Activated CD4-positive, alpha-beta T cell treated with anti-CD3 and anti-CD28 coated beads, Interleukin-2, amount 10 ng/mL, durations not matched to agents 24 days and 14 days (primary cell): ENCODE data around the gene SLX4IP. TPM values are rescaled to one million over a fixed set of nuclear protein-coding genes. Genes with fewer than 3 reads are reported as not detected.

ENCODE experiments used
- DNase-seq: peaks from one replicate; pipeline ENCODE4 v3.0.0; 2022
- H3K27ac Mint-ChIP-seq: one replicate; pipeline ENCODE4 v1.8.0; 2022; ENCODE audit warnings: mild to moderate bottlenecking, mixed read lengths
- H3K27me3 Mint-ChIP-seq: one replicate; pipeline ENCODE4 v1.8.0; 2022; ENCODE audit warnings: mixed read lengths
- H3K36me3 Mint-ChIP-seq: one replicate; pipeline ENCODE4 v1.8.0; 2022; ENCODE audit warnings: low read depth, mild to moderate bottlenecking, mixed read lengths
- H3K4me1 Mint-ChIP-seq: one replicate; pipeline ENCODE4 v1.8.0; 2021; ENCODE audit warnings: mixed read lengths
- H3K4me3 Mint-ChIP-seq: one replicate; pipeline ENCODE4 v1.8.0; 2022; ENCODE audit warnings: mild to moderate bottlenecking, moderate library complexity, mixed read lengths
- H3K9me3 Mint-ChIP-seq: one replicate; pipeline ENCODE4 v1.8.0; 2021; ENCODE audit warnings: mixed read lengths
- intact Hi-C: fragments of 100-400 bp; cut with micrococcal nuclease; formaldehyde crosslinking; loops from one replicate; pipeline ENCODE4 v1.15.1; 2023
- total RNA-seq: library from RNA; stranded (reverse); gene quantifications from 2 replicates; pipeline ENCODE4 v1.2.3, GENCODE V29; 2022

Gene SLX4IP
- total RNA-seq, 1 donor from 2014 or later: 6.6 TPM

DNA sequence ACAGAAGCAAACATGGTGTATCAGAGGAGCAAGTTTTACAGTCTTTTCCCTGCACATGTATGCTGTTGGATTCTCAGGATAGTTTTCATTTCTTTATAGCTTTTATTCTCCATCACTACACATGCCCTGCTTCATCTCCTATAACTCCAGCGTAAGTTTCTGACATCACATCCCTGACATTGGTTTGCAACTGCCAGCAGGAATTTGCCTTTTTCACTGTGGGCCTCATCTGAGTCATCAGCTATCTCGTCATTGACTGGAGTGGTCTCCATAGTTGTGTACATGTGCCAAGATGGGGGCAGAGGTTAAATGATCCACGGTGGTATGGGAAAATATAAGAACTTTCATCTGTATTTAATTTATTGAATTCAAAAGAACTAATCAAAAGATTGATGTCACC, 96.7 kb downstream of the SLX4IP start:
- no peaks in the 10 kb centered on the region for H3K27me3 Mint-ChIP-seq
- intact Hi-C loops: no loop called here
- no peaks in the 10 kb centered on the region for H3K9me3 Mint-ChIP-seq
- H3K36me3 Mint-ChIP-seq: no peaks in the 10 kb centered on the region
- peaks cover 3% of the 10 kb centered on the region for H3K4me1 Mint-ChIP-seq
- DNase-seq: no peak
- no peak overlapping the region for H3K4me3 Mint-ChIP-seq
- no peak overlapping the region for H3K27ac Mint-ChIP-seq

DNA sequence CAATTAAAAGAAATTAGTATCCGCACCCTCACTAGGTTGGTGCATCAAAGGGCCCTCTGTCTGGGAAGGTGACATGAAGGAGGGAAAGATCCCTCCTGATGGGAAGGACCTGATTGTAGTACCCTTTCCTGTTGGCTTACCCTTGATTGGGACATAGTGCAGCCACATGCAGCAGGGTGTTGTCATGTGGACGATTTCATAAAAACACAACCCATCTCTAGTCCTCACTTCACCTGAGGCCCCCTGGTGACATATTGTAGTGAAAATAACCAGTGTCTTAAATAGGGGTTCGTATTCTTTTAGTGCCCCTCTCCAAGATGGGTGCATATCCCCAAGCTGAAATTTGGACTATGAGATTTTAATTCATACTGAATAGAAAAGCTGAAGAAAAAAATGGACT, 97.3 kb downstream of the SLX4IP start:
- DNase-seq: no peak
- Mint-ChIP-seq H3K36me3 (no peaks in the 10 kb centered on the region), H3K27me3 (no peaks in the 10 kb centered on the region), H3K27ac (no peak overlapping the region), H3K9me3 (no peaks in the 10 kb centered on the region), H3K4me1 (peaks cover 3% of the 10 kb centered on the region), H3K4me3 (no peak overlapping the region)
- intact Hi-C loops: no loop called here

DNA sequence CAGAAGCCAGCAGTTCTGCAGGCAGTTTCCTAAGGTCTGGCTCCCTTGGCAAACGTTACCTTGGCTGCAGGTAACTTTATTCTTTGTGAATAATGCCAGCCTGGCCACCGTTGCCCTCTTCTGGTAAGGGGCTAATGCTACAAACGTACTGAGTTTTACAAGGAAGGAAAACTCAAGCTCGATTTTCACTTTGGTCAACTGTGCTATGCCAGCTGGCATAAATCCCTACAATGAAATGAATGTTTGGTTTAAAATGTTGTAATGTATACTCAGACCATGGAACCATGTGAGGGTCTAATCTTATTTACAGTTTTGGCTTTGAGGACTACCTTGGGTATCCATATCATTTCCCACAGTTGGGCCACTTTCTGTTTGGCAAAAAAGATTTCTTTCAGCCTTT, 101.4 kb downstream of the SLX4IP start:
- H3K27me3 Mint-ChIP-seq: no peaks in the 10 kb centered on the region
- peak; percentile 78 for DNase-seq
- H3K36me3 Mint-ChIP-seq: no peaks in the 10 kb centered on the region
- no peak overlapping the region for H3K27ac Mint-ChIP-seq
- peaks cover 11% of the 10 kb centered on the region for H3K4me1 Mint-ChIP-seq
- H3K4me3 Mint-ChIP-seq: no peak overlapping the region
- no peaks in the 10 kb centered on the region for H3K9me3 Mint-ChIP-seq
- intact Hi-C loops: loop anchor here (2.0 kb wide), 1 partner anchor 68 kb away; no protein-coding TSS in a partner anchor

DNA sequence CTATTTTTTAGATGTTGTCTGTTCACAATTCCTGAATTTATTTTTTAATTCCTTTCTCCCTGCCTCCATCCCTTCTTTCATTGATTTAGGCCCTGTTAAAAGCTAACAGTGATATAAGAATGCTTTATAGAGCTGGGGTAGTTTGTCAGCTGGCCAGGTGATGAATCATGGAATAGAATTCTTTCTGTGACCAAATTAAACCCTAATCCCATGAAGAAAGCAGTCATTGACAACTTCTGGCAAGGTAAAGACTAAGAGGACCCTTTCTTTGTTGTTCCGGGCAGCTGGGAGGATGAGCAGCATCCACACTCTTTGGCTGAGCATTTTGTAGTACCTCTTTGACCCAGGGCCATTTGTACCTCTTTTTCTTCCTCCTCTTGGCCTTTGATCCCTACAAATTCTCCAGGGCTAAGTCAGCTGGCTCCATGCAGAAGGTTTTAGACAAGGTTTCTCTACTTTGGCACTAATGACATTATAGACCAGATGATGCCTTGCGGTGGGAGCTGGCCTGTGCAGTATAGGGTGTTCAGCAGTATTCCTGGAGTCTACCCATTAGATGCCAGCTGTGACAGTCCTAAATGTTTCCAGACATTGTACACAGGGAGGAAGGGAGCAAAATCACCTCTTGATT, 102.9 kb downstream of the SLX4IP start:
- Mint-ChIP-seq H3K9me3 (no peaks in the 10 kb centered on the region), H3K36me3 (no peaks in the 10 kb centered on the region), H3K4me3 (no peak overlapping the region), H3K4me1 (peaks cover 14% of the 10 kb centered on the region), H3K27ac (no peak overlapping the region), H3K27me3 (no peaks in the 10 kb centered on the region)
- no peak for DNase-seq
- intact Hi-C loops: loop anchor here (2.0 kb wide), 1 partner anchor 69 kb away; no protein-coding TSS in a partner anchor

DNA sequence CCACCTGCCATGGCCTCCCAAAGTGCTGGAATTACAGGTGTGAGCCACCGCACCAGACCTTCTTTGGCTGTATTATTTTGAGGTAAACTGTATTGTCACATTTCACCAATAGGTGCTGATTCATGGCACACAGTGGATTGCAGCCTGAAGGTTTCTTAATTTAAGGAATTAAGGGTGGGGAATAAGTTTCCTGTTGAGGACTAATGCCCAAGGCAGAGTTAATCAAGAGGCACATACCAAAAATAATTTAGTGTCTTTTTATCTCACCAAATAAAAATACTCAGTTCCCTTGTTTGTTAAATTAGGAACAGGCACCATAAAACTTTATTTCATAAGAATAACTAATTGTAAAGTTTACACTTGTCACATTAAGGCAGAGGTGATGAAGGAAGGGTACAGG, 103.7 kb downstream of the SLX4IP start:
- H3K27me3 Mint-ChIP-seq: no peaks in the 10 kb centered on the region
- DNase-seq: no peak
- no peaks in the 10 kb centered on the region for H3K36me3 Mint-ChIP-seq
- H3K4me1 Mint-ChIP-seq: peaks cover 14% of the 10 kb centered on the region
- H3K4me3 Mint-ChIP-seq: no peak overlapping the region
- no peak overlapping the region for H3K27ac Mint-ChIP-seq
- H3K9me3 Mint-ChIP-seq: no peaks in the 10 kb centered on the region
- intact Hi-C loops: no loop called here

DNA sequence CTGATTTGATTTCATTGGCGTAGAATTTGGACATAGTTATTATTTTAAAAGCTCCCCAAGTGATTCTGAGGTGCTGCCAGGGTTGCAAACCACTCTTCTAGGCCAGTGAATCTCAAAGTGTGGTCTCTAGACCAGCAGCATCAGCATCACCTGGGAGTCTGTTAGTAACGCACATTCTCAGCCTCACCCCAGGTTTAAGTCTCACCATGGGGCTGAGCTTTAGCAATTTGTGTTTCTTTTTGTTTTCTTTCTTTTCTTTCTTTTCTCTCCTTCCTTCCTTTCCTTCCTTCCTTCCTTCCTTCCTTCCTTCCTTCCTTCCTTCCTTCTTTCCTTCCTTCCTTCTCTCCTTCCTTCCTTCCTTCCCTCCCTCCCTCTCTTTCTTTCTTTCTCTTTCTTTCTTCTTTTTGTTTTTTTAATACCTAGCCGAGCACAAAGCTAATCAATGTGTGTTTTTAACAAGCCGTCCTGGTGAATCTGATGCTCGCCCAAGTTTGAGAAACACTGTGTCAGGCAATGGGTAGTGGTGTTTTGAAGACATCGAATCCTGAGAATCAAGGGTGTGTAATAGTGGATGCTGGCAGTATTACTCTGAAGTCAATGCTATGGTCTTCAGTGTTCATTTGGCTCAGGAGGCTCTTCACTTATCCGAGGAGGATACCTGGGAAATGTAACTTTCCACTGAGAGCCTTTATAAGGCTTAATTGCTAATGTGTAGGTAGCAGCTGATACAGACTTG, 104.9 kb downstream of the SLX4IP start:
- Mint-ChIP-seq H3K36me3 (no peaks in the 10 kb centered on the region), H3K9me3 (no peaks in the 10 kb centered on the region), H3K27me3 (no peaks in the 10 kb centered on the region), H3K27ac (no peak overlapping the region), H3K4me3 (no peak overlapping the region), H3K4me1 (peaks cover 16% of the 10 kb centered on the region)
- intact Hi-C loops: no loop called here
- no peak for DNase-seq

DNA sequence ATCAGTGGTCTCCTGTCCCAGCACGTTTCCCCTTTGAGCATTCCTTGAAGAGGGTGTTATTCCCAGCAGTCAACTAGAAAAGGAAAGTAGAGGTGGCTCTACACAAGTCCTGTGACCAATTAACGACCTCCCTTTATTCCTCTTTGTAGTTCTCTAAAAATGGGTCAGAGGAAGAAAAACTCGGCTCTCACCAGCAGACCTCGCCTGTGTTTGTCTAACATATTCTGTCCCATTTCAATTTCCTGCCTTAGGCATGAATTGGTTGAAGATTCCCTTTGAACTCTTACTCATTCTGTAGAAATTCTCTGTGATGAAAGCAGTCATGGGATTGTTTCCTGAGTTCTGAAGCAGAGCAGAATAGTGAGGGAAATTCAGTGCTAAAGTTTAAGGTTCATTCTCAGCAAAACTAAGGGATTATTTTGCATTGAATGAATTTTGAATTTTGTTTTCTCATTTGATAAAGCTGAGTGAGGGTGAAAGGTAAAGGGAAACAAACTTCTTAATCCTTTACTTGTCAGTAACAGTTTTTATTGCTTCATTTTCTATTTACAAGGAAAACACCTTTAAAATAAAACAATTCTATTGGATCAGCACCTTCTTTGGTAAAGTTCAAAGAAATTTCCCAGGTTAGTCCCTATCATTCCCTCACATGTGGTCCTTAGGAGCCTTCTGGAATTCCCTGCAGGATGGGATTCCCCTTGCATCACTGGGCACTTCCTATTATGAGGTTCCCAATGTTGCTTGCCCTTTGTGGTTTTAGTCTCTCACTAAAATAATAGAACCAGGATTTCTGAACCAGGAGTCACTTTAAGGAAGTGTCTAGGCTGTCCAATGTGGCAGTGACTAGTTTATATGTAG, 105.8 kb downstream of the SLX4IP start:
- H3K36me3 Mint-ChIP-seq: no peaks in the 10 kb centered on the region

DNA sequence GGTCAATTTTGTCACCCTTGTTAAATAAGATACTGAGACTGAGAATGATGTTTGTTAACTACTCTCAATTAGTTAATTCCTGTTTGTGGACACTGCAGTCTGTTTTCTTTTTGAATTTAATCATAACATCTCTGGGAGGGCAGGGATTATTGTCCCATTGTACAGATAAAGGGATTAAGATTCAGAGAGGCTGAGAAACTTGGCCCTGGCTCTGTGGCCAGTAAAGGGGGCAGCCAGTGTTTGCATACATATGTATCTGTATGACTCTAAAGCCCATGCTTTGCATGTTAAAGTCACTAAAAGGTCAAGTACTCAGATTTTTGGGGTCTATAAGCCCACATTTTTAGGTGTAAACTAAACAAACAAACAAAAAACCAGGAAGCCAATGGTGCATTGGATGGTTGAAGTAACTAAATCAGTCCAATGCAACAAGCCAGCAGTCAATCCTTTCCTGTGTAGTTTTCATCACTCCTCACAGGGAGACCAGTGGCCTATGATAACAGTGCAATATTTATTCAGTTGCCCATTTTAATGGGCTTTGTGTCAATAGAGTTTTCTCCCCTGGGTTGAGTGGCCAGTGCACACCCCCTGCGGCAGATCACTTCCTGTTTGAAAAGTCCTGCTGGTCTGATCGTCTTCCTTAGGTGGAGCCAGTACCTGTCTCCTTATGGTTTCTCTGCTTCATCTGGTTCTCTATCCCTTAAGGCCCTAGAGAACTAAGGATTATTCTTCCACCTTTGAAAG, 106.7 kb downstream of the SLX4IP start:
- Mint-ChIP-seq H3K9me3 (no peaks in the 10 kb centered on the region), H3K27ac (no peak overlapping the region), H3K36me3 (no peaks in the 10 kb centered on the region), H3K27me3 (no peaks in the 10 kb centered on the region), H3K4me1 (peaks cover 17% of the 10 kb centered on the region), H3K4me3 (no peak overlapping the region)
- intact Hi-C loops: no loop called here
- no peak for DNase-seq

More for the DNA sequence above, 105.8 kb downstream of the SLX4IP start:
- intact Hi-C loops: no loop called here
- Mint-ChIP-seq H3K4me3 (no peak overlapping the region), H3K27me3 (no peaks in the 10 kb centered on the region), H3K9me3 (no peaks in the 10 kb centered on the region), H3K4me1 (peaks cover 17% of the 10 kb centered on the region), H3K27ac (no peak overlapping the region)
- DNase-seq: no peak

DNA sequence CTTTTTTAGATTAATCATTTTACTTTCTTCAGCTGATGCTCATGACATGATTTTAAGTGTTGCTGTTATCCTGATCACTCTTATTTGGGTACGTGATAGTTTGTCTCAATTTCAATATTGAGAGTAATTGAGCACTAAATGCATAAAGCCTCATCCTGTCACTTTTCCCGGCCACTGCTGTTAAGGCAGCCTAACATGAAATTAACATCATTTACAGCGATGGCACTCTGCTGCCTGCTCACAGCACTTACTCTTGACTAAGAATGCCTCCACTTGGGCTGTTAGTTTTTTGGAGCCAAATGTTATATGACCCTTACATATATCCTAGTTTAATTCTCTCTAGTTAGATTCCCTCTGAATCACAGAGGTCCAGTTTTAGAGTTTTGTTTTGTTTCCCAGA, 107.3 kb downstream of the SLX4IP start:
- H3K36me3 Mint-ChIP-seq: no peaks in the 10 kb centered on the region
- H3K4me1 Mint-ChIP-seq: peaks cover 17% of the 10 kb centered on the region
- H3K27ac Mint-ChIP-seq: no peak overlapping the region
- intact Hi-C loops: no loop called here
- no peak for DNase-seq
- no peaks in the 10 kb centered on the region for H3K9me3 Mint-ChIP-seq
- H3K4me3 Mint-ChIP-seq: no peak overlapping the region
- H3K27me3 Mint-ChIP-seq: no peaks in the 10 kb centered on the region

DNA sequence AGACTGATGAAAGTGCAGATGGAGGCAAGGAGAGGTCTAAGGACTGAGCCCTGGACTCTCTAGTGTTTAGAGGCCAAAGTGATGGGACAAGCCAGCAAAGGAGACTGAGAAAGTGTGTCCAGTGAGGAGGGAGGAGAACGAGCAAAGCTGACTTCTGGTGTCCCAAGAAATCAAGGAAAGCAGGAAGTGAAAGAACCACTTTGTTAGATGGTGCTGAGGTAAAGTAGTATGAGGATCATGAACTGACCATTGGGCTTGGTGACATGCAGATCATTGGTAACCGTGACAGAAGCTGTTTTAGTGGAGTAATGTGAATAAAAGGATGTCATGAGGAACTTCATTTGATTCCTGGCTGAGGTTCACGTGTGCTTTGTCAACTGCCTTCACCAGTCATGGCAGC, 108.4 kb downstream of the SLX4IP start:
- no peak for DNase-seq
- no peak overlapping the region for H3K27ac Mint-ChIP-seq
- intact Hi-C loops: no loop called here
- peaks cover 17% of the 10 kb centered on the region for H3K4me1 Mint-ChIP-seq
- no peaks in the 10 kb centered on the region for H3K27me3 Mint-ChIP-seq
- H3K9me3 Mint-ChIP-seq: no peaks in the 10 kb centered on the region
- H3K36me3 Mint-ChIP-seq: no peaks in the 10 kb centered on the region
- no peak overlapping the region for H3K4me3 Mint-ChIP-seq

DNA sequence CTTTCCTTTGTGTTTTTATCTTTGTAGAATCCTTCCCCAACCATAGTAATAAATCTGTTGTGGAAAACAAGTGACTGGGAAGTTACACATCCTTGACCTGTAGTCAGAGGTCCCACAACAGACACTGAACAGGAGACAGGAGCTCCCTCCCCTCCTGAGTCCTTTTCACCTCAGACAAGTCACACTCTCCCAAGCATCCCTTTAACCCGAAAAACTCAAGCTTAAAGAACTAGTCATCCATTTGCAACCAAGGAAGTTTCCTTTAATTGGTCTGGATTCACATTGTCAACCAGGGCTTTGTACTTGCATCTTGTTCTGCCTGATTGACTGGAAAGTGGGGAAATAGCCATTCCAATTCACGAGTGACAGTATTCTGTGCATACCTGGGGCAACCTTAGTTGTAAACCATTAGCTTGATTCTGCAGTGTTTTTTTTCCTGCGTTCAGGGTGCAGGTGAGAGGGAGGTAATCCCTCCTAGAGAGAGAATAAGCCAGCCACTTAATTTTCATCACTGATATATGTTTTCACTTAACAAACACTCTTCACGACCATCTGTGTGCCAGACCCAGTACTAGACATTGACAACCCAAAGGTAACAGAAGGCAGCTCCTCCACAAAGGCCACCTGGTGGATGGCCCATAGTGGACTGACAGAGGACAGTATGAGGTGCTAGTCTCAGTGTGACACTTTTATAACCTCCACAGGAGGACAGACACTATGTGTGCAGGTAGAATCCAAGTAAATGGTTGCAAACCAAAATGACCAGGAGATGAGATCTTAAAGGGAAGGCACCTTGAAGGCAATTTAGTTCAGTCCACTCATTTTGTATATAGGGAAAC, 112.4 kb downstream of the SLX4IP start:
- peak overlapping the region; percentile 27 for H3K27ac Mint-ChIP-seq

DNA sequence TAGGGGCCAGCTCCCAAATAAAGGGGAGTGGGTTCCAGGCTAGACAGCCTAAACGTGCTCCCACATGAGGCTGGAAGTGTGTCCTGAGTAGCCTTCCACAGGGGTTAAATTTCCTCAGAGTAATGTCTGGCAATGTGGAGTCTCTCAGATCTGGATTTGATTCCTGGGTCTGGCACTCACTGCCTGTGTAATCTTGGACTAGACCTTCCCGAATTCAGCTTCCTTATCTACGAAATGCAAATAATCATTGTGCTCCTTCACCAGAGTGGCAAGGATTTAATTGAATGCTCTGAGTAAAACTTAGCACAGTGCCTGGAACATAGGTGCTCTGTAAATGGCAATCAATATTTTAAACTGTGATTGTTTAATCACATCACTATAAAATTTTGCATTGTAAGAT, 114.4 kb downstream of the SLX4IP start:
- intact Hi-C loops: no loop called here
- H3K27ac Mint-ChIP-seq: no peak overlapping the region
- H3K4me3 Mint-ChIP-seq: no peak overlapping the region

More for the DNA sequence above, 112.4 kb downstream of the SLX4IP start:
- H3K36me3 Mint-ChIP-seq: no peaks in the 10 kb centered on the region
- peaks cover 28% of the 10 kb centered on the region for H3K4me1 Mint-ChIP-seq
- no peaks in the 10 kb centered on the region for H3K27me3 Mint-ChIP-seq
- H3K4me3 Mint-ChIP-seq: no peak overlapping the region
- no peak for DNase-seq
- no peaks in the 10 kb centered on the region for H3K9me3 Mint-ChIP-seq
- intact Hi-C loops: no loop called here

More for the DNA sequence above, 114.4 kb downstream of the SLX4IP start:
- no peak for DNase-seq
- Mint-ChIP-seq H3K27me3 (no peaks in the 10 kb centered on the region), H3K4me1 (peaks cover 26% of the 10 kb centered on the region), H3K9me3 (no peaks in the 10 kb centered on the region), H3K36me3 (no peaks in the 10 kb centered on the region)
